SK-N-SH (cell line): Measurements from ENCODE around the gene FCGR3B.
"Not testable (repeated sequence)": the region's sequence is repeated elsewhere in the genome, so short reads cannot be mapped to it uniquely, and the experiment has no call there.

Experiments used
- ELF1 ChIP-seq: IDR thresholded peaks from 2 replicates; pipeline ENCODE4 v1.4.0; 2012
- FOXM1 ChIP-seq: IDR thresholded peaks from 2 replicates; pipeline ENCODE4 v1.4.0; 2012; ENCODE audit warnings: low read depth, mild to moderate bottlenecking
- GABPA ChIP-seq: IDR thresholded peaks from 2 replicates; pipeline ENCODE4 v1.4.0; 2012; ENCODE audit warnings: low read depth, mild to moderate bottlenecking
- JUND ChIP-seq: IDR thresholded peaks from 2 replicates; pipeline ENCODE4 v1.4.0; 2012
- NRF1 ChIP-seq: IDR thresholded peaks from 2 replicates; pipeline ENCODE4 v1.6.1; 2012; ENCODE audit warnings: low read depth, mild to moderate bottlenecking, low read length
- POLR2AphosphoS5 ChIP-seq: IDR thresholded peaks from 2 replicates; pipeline ENCODE4 v1.6.1; 2012; ENCODE audit warnings: low read depth, low read length
- RAD21 ChIP-seq: IDR thresholded peaks from 2 replicates; pipeline ENCODE4 v1.6.1; 2012; ENCODE audit warnings: mild to moderate bottlenecking, low read length
- RXRA ChIP-seq: IDR thresholded peaks from 2 replicates; pipeline ENCODE4 v1.4.0; 2012; ENCODE audit warnings: low read depth, mild to moderate bottlenecking, borderline replicate concordance
- SMC3 ChIP-seq: IDR thresholded peaks from 2 replicates; pipeline ENCODE4 v1.6.1; 2012; ENCODE audit warnings: low read depth, low read length, improper control_type of control experiment
- TAF1 ChIP-seq: IDR thresholded peaks from 2 replicates; pipeline ENCODE4 v1.6.1; 2012; ENCODE audit warnings: low read depth, mild to moderate bottlenecking, low read length, moderate library complexity, borderline replicate concordance
- TF ChIP-seq, protein P1 (sequence below): fragments of 200-600 bp; sonication (generic); IDR thresholded peaks from 2 replicates; pipeline ENCODE4 v1.6.1; 2017; ENCODE audit warnings: antibody characterized with exemption, mild to moderate bottlenecking, moderate library complexity
- TF ChIP-seq, protein P2 (sequence below): IDR thresholded peaks from 2 replicates; pipeline ENCODE4 v1.6.1; 2012; ENCODE audit warnings: mild to moderate bottlenecking, low read depth, low read length, moderate library complexity
- TF ChIP-seq, protein P3 (sequence below): IDR thresholded peaks from 2 replicates; pipeline ENCODE4 v1.4.0; 2012; ENCODE audit warnings: low read depth, borderline replicate concordance

DNA sequence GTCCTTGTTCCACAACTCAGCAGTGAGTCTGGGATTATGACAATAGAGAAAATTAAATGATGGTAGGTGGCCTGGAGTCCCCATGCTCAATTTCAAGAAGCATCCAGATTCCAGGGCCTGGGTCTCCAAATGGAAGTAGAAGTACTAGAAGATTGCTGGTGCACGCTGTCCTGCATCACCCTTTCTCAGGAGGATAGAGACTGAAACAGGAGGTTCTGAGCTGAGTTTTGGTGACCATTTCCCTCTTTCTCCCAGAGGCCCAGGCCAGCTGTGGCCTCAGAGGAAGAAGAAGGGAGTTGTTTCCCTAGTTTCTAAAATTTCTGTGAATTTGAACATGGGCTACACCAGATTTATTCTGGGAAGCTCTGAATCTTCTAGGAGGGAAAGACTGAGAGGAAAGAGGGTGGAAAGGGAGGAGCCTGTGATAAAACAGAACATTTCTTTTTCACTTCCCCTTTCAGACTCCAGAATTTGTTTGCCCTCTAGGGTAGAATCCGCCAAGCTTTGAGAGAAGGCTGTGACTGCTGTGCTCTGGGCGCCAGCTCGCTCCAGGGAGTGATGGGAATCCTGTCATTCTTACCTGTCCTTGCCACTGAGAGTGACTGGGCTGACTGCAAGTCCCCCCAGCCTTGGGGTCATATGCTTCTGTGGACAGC, 31.8 kb upstream of the FCGR3B start, which contains the start of gene FCGR2B:
- not testable (repeated sequence) for TF ChIP-seq GABPA, RXRA, JUND, TAF1, SMC3, POLR2AphosphoS5, FOXM1, ELF1, NRF1, RAD21
- TF ChIP-seq, protein P1, sequence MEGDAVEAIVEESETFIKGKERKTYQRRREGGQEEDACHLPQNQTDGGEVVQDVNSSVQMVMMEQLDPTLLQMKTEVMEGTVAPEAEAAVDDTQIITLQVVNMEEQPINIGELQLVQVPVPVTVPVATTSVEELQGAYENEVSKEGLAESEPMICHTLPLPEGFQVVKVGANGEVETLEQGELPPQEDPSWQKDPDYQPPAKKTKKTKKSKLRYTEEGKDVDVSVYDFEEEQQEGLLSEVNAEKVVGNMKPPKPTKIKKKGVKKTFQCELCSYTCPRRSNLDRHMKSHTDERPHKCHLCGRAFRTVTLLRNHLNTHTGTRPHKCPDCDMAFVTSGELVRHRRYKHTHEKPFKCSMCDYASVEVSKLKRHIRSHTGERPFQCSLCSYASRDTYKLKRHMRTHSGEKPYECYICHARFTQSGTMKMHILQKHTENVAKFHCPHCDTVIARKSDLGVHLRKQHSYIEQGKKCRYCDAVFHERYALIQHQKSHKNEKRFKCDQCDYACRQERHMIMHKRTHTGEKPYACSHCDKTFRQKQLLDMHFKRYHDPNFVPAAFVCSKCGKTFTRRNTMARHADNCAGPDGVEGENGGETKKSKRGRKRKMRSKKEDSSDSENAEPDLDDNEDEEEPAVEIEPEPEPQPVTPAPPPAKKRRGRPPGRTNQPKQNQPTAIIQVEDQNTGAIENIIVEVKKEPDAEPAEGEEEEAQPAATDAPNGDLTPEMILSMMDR = not testable (repeated sequence)
- TF ChIP-seq, protein P2, sequence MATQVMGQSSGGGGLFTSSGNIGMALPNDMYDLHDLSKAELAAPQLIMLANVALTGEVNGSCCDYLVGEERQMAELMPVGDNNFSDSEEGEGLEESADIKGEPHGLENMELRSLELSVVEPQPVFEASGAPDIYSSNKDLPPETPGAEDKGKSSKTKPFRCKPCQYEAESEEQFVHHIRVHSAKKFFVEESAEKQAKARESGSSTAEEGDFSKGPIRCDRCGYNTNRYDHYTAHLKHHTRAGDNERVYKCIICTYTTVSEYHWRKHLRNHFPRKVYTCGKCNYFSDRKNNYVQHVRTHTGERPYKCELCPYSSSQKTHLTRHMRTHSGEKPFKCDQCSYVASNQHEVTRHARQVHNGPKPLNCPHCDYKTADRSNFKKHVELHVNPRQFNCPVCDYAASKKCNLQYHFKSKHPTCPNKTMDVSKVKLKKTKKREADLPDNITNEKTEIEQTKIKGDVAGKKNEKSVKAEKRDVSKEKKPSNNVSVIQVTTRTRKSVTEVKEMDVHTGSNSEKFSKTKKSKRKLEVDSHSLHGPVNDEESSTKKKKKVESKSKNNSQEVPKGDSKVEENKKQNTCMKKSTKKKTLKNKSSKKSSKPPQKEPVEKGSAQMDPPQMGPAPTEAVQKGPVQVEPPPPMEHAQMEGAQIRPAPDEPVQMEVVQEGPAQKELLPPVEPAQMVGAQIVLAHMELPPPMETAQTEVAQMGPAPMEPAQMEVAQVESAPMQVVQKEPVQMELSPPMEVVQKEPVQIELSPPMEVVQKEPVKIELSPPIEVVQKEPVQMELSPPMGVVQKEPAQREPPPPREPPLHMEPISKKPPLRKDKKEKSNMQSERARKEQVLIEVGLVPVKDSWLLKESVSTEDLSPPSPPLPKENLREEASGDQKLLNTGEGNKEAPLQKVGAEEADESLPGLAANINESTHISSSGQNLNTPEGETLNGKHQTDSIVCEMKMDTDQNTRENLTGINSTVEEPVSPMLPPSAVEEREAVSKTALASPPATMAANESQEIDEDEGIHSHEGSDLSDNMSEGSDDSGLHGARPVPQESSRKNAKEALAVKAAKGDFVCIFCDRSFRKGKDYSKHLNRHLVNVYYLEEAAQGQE = not testable (repeated sequence)
- TF ChIP-seq, protein P3, sequence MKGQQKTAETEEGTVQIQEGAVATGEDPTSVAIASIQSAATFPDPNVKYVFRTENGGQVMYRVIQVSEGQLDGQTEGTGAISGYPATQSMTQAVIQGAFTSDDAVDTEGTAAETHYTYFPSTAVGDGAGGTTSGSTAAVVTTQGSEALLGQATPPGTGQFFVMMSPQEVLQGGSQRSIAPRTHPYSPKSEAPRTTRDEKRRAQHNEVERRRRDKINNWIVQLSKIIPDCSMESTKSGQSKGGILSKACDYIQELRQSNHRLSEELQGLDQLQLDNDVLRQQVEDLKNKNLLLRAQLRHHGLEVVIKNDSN = not testable (repeated sequence)
